ENCODE measurements around the gene CFAP46.

The CFAP46 gene

GRCh38 chr10:132770061-132771021, 172.0 kb downstream of the CFAP46 start:
- no peak for DNase-seq (ENCODE audit: low spot score)

DNA sequence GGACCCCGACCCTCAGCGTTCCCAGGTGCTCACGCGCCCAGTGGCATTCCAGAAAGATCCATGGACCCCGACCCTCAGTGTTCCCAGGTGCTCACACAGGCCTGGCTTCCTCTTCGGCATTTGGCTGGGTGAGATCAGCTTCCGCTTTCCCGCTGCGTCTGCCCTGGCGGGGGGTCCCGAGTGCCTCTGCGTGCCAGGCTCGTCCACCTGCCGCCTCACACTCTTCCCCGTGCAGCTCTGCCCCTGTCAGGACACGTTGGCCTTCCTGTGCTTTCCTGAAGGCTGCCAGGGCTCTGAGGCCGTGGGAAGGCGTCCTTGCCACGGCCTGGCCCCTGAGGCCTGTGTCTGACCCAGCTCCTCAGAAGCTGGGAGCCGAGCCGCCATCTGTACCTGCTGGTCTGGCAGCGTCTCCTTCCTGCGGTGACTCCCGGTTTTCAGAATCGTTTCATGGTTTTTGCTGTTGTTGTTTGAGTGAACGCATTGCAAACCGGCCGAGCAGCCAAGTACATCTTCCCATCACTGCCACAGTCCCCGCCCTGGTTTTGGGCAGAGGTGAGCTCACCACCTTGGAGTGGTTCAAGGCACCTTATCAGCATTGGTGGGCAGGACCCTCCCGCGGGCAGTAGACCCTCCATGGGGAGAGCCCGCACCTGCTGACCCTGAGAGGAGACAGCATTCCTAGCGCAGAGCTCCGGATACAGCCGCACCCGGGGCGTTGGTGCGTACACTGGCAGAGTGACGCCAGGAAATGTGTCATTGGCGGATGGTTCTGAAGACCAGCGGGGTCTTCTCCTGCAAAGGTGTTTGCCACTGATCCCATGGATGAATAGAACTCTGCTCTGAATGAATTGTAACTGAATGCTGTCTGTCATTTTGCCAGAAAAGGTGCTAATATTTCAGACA, 173.8 kb downstream of the CFAP46 start:
- DNase-seq (ENCODE audit: low spot score): no peak

DNA sequence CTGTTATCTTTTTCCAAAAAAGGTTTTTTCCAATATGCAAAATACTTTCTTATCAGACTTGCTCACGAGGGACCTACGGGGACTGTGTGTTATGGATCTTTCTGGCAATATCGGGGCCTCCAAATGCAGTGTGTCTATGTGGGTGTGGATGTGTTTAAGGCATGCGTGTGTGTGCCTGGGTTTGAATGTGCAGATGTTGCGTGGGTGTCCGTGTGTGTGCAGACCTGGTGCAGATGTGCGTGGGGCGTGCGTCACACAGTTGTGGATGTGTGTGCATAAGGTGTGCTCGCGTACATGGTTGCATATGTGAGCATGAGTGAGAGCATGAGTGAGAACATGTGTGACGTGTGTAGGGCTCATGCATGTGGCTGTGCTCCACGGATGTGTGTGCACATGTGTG, 176.1 kb downstream of the CFAP46 start:
- DNase-seq (ENCODE audit: low spot score): no peak

GRCh38 chr10:132765435-132765834, 176.9 kb downstream of the CFAP46 start:
- no peak for DNase-seq (ENCODE audit: low spot score)

GRCh38 chr10:132764108-132764507, 178.3 kb downstream of the CFAP46 start:
- DNase-seq (ENCODE audit: low spot score): no peak

DNA sequence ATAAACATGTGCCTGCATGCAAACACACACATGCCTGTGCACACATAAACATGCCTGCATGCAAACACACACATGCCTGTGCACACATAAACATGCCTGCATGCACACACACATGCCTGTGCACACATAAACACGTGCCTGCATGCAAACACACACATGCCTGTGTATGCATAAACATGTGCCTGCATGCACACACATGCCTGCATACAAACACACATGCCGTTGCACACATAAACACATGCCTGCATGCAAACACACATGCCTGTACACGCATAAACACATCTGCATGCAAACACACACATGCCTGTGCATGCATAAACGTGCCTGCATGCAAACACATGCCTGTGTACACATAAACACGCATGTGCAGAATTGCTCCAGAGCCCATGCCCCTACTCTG, 178.8 kb downstream of the CFAP46 start:
- DNase-seq (ENCODE audit: low spot score): no peak

GRCh38 chr10:132762267-132762666, 180.1 kb downstream of the CFAP46 start:
- no peak for DNase-seq (ENCODE audit: low spot score)

- no peak for DNase-seq (ENCODE audit: low spot score)
Observed at GRCh38 chr10:132761395-132762060, 180.8 kb downstream of the CFAP46 start.

DNA sequence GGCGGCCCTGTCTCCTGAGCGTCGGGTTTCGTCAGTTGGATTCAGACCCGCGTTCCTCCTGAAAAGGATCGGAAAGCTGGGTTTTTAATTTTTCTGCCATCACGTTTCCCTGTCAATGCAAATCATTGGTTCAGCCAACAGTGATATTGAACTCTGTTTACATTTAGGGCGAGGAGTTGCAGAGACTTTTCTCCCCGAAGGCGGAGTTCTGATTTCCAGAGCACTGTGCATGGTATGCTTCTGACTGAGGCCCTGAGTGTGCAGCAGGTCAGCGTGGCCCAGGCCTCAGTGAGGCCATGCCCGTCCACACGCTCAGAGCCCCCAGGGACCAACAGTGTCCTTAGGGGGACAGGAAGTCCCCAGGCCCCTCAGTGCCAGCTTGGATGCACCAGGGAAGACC, 183.5 kb downstream of the CFAP46 start:
- DNase-seq (ENCODE audit: low spot score): no peak
